Daoy (cell line): ENCODE results near the gene FSTL5. TPM values are rescaled to one million over a fixed set of nuclear protein-coding genes. Genes with fewer than 3 reads are reported as not detected.
"Not testable (repeated sequence)": the region's sequence is repeated elsewhere in the genome, so short reads cannot be mapped to it uniquely, and the experiment has no call there.

Source experiments
- DNase-seq: peaks from one replicate; pipeline ENCODE4 v3.0.0-alpha.2; 2015; ENCODE audit warnings: low read depth
- total RNA-seq: library from RNA; depleted of rRNA; stranded (reverse); fragments of >200 nt; shearing (Covaris generic); gene quantifications from 2 replicates; pipeline ENCODE4 v1.2.3, GENCODE V29; 2014

Gene FSTL5
- total RNA-seq, 1 experiment from 2014 or later: 0.06 TPM

DNA sequence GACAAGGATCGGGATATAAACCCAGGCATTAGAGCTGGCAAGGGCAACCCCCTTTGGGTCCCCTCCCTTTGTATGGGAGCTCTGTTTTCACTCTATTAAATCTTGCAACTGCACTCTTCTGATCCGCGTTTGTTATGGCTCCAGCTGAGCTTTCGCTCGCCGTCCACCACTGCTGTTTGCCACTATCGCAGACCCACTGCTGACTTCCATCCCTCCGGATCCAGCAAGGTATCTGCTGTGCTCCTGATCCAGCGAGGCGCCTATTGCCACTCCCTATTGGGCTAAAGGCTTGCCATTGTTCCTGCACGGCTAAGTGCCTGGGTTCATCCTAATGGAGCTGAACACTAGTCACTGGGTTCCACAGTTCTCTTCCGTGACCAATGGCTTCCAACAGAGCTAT, 59.9 kb downstream of the FSTL5 start:
- DNase-seq: not testable (repeated sequence)

- DNase-seq: no peak
These were observed 61.1 kb downstream of the FSTL5 start for GRCh38 chr4:162102713-162103112.

- no peak for DNase-seq
These were observed 62.5 kb downstream of the FSTL5 start for GRCh38 chr4:162101337-162101736.

- DNase-seq: no peak
These were observed 88.1 kb downstream of the FSTL5 start for GRCh38 chr4:162075726-162076125.

- peak; percentile 1 for DNase-seq
These were observed 102.6 kb downstream of the FSTL5 start for GRCh38 chr4:162061214-162061613.

GRCh38 chr4:162059656-162060055, 104.1 kb downstream of the FSTL5 start:
- DNase-seq: no peak

DNA sequence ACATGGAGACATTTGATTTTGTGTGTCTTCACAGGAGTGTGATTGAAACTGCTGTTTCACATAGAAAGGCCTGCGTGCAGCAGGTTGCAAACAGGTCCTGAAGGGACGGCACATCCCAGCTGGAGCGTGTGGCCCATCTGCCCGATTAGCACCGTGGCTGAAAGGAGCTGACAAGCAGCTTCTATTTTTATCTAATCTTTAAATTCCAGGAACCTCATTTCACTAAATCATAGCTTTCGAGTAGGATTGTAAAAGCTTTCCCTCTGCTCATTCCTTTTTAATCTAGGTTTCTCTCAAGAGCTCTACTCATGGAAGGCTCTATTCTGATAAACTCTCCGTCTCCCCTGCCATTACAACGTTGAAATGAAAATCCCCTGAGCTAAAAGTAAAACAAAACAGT, 106.8 kb downstream of the FSTL5 start:
- no peak for DNase-seq

DNA sequence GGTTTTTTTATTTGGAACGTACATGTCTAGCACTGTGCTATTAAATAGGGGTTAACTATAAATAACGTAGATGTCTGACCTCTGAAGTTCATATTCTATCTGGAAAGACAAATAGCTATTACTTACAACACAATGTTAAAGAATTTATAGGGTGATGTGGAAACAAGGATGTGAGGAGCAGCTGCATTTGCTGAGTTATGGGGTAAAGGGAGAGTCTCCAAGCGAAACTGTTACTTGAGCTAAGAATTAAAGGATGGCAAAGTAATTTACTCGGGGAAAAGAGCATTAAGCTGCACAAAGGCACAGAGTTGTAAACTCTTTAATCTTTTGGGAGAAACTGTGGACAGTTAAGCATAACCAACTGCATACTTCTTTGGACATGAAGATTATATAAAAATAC, 117.7 kb downstream of the FSTL5 start:
- DNase-seq: no peak

DNA sequence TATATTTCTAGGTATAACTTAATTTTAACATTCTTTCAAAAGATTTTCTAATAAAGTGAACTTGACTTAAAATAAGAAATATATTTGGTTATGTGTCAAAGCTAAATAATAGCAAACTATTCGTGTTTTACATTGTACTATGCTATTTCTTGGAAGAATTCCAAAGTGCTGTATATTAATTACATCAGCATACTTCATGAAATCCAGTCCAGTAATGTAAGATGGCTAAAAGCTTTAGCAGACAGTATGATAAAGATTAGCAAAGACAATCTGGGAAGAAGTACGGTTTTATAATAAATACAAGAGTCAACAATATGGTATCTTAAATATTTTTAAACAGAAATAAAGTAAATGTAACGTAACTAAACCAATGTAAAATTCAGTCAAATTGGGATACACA, 125.7 kb downstream of the FSTL5 start:
- no peak for DNase-seq

GRCh38 chr4:162017863-162018262, 145.9 kb downstream of the FSTL5 start:
- no peak for DNase-seq

- DNase-seq: no peak
These were observed 146.8 kb downstream of the FSTL5 start for GRCh38 chr4:162016991-162017390.

DNA sequence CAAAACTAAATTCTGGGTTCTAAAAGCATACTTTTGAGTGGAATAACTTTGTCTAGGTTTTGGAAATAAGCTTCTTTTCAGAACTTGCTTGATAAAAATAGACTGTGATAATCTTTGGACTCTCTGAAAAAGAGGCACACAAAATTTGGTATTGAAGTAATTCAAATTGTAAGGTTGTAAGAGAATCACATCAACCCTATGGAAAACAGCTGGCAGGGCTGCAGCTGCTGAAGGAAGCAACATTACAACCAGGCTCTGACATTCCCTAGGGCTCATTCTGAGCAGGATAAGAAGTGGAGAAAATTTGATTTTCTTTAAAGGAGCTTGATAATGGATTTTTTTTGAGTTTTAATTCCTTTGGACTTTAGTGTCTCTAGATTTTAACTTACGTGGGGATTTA, 147.6 kb downstream of the FSTL5 start:
- no peak for DNase-seq

GRCh38 chr4:162015090-162015489, 148.7 kb downstream of the FSTL5 start:
- DNase-seq: no peak

GRCh38 chr4:162011089-162011488, 152.7 kb downstream of the FSTL5 start:
- no peak for DNase-seq

DNA sequence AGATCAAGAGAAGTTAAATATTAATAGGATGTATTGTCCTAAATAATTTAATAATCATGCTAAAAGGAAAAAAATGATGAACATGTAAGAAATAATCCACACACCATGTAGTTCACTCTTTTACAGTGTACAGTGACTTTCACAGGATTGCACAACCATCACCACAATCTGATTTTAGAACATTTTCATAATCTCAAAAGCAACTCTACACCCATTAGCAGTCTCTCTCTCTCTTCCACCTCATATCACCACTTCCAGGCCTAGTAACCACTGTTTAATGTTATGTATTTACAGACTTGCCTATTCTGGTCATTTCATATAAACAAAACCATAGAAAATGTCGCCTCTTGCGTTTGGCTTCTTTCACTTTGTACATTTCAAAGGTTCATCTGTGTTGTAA, 153.4 kb downstream of the FSTL5 start:
- no peak for DNase-seq

DNA sequence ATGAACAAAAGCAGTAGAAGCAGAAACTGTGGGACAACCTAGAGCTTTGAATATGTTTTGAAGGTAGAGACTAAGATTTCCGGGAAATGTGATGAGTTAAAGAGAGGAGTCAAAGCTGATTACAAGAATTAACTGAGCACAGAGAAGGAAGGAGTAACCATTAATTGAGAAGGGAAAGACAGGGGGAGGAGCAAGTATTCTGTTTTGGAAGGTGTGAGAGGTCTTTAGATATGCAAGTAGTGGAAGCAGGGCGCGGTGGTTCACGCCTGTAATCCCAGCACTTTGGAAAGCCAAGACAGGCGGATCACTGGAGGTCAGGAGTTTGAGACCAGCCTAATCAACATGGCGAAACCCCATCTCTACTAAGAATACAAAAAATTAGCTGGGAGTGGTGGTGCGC, 171.5 kb downstream of the FSTL5 start:
- no peak for DNase-seq

- DNase-seq: no peak
These were observed 172.0 kb downstream of the FSTL5 start for GRCh38 chr4:161991811-161992210.

- DNase-seq: no peak
These were observed 173.1 kb downstream of the FSTL5 start for GRCh38 chr4:161990721-161991120.

- DNase-seq: no peak
These were observed 174.9 kb downstream of the FSTL5 start for GRCh38 chr4:161988946-161989345.

GRCh38 chr4:161987611-161988010, 176.2 kb downstream of the FSTL5 start:
- DNase-seq: no peak

- DNase-seq: no peak
These were observed 211.4 kb downstream of the FSTL5 start for GRCh38 chr4:161952382-161952781.

- no peak for DNase-seq
These were observed 213.7 kb downstream of the FSTL5 start for GRCh38 chr4:161949946-161950725.

DNA sequence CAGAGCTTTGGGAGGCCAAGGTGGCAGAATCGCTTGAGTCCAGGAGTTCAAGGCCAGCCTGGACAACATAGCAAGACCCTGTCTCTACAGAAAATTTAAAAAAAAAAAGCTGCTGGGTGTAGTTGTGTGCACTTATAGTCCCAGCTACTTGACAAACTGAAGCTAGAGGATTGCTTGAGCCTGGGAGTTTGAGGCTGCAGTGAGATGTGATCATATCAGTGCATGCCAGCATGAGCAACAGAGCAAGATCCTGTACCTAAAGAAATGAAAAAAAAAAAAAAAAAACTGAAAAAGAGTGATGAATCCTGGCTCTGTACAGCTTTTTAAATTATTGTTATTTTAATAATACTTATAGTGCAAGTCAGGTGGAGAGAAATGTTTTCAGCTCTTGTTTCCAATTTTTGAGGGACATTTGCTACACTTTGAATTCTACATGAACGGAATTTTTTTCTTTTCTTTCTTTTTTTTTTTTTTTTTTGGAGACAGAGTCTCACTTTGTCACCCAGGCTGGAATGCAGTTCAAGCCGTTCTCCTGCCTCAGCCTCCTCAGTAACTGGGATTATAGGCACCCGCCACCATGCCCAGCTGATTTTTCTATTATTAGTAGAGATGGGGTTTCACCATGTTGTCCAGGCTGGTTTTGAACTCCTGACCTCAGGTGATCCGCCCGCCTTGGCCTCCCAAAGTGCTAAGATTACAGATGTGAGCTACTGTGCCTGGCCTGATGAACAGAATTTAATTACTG, 215.6 kb downstream of the FSTL5 start:
- DNase-seq: no peak
